Coronary artery (tissue), 2 donors: ENCODE measurements around the gene EXOC3.
"Not testable (repeated sequence)": the region's sequence is repeated elsewhere in the genome, so short reads cannot be mapped to it uniquely, and the experiment has no call there.

ENCODE experiments used
- DNase-seq: peaks from one replicate; pipeline ENCODE4 v3.0.0-alpha.2; 2017; ENCODE audit warnings: low spot score
- H3K27ac ChIP-seq, 2 donors: fragments of 200-600 bp; sonication (generic); one replicate each; pipeline ENCODE4 v1.5.1; 2016 to 2019
- H3K4me3 ChIP-seq: fragments of 200-600 bp; sonication (generic); 2 replicates; pipeline ENCODE4 v1.5.1; 2016; ENCODE audit warnings: mild to moderate bottlenecking, moderate library complexity
- CTCF ChIP-seq: fragments of 200-600 bp; sonication (generic); IDR thresholded peaks from one replicate; pipeline ENCODE4 v1.5.1; 2019; ENCODE audit warnings: antibody characterized with exemption

The EXOC3 gene

GRCh38 chr5:485946-486491, 43.0 kb downstream of the EXOC3 start:
- no peak for TF ChIP-seq CTCF
- no peak for DNase-seq
- Histone ChIP-seq H3K4me3 (no peak overlapping the region), H3K27ac (no peak overlapping the region)

- H3K27ac ChIP-seq, H3K4me3 ChIP-seq, DNase-seq: not testable (repeated sequence)
These were observed 43.6 kb downstream of the EXOC3 start for GRCh38 chr5:486597-486996.

GRCh38 chr5:488241-488640, 45.3 kb downstream of the EXOC3 start:
- no peak overlapping the region for H3K4me3 ChIP-seq
- DNase-seq, result no peak
- no peak overlapping the region for H3K27ac ChIP-seq
- TF ChIP-seq CTCF, result no peak

- no peak for TF ChIP-seq CTCF
- H3K27ac ChIP-seq, result no peak overlapping the region
- no peak overlapping the region for H3K4me3 ChIP-seq
- DNase-seq, result no peak
These were observed 46.0 kb downstream of the EXOC3 start for GRCh38 chr5:488744-489688.

GRCh38 chr5:489689-490080, 46.7 kb downstream of the EXOC3 start:
- Histone ChIP-seq H3K27ac (no peak overlapping the region), H3K4me3 (no peak overlapping the region)
- no peak for TF ChIP-seq CTCF
- DNase-seq, result no peak

GRCh38 chr5:490116-491106, 47.4 kb downstream of the EXOC3 start:
- Histone ChIP-seq H3K4me3 (no peak overlapping the region), H3K27ac (no peak overlapping the region)
- DNase-seq, result no peak
- TF ChIP-seq CTCF, result no peak
